Peyer's patch (tissue), 4 donors: ENCODE data around the gene PNPO. TPM values are rescaled to one million over a fixed set of nuclear protein-coding genes. Genes with fewer than 3 reads are reported as not detected.

Experiments
- DNase-seq, 3 donors: peaks; one replicate each; pipeline ENCODE4 v3.0.0-alpha.2; 2017 to 2019
- H3K27ac ChIP-seq, 4 donors: fragments of 200-600 bp; sonication (generic); one replicate each; pipeline ENCODE4 v1.5.1; 2016 to 2019
- H3K27me3 ChIP-seq, 2 donors: fragments of 200-600 bp; sonication (generic); one replicate each; pipeline ENCODE4 v1.5.1; 2019
- H3K36me3 ChIP-seq, 3 donors: fragments of 200-600 bp; sonication (generic); one replicate each; pipeline ENCODE4 v1.5.1; 2016 to 2019
- H3K4me1 ChIP-seq, 4 donors: fragments of 200-600 bp; sonication (generic); one replicate each; pipeline ENCODE4 v1.5.1; 2016 to 2019
- H3K4me3 ChIP-seq, 4 donors: fragments of 200-600 bp; sonication (generic); 1 replicate in 3 of 4; 2 replicates in 1 of 4; pipeline ENCODE4 v1.5.1; 2016 to 2019; ENCODE audit warnings: mild to moderate bottlenecking in 1 of 4
- H3K9me3 ChIP-seq, 4 donors: fragments of 200-600 bp; sonication (generic); one replicate each; pipeline ENCODE4 v1.5.1; 2016 to 2019; ENCODE audit warnings: mild to moderate bottlenecking in 1 of 4
- POLR2A ChIP-seq, 2 donors: fragments of 450-650 bp; IDR thresholded peaks; one replicate each; pipeline ENCODE4 v1.5.1; 2017; ENCODE audit warnings: antibody characterized with exemption in 2 of 2, mild to moderate bottlenecking in 2 of 2, moderate library complexity in 2 of 2
- total RNA-seq, 4 donors: library from RNA; depleted of rRNA; stranded (reverse); fragments of >200 nt; gene quantifications; one replicate each; pipeline ENCODE4 v1.1.0, GENCODE V29; 2016
- TF ChIP-seq, protein P1 (sequence below), 6 experiments: fragments of 450-650 bp in 4 of 6; fragments of 200-600 bp in 2 of 6; sonication (generic) in 1 of 6; IDR thresholded peaks; one replicate each; pipeline ENCODE4 v1.5.1; 2017 to 2019; ENCODE audit warnings: antibody characterized with exemption in 6 of 6, mild to moderate bottlenecking in 3 of 6, moderate library complexity in 1 of 6

Gene PNPO
- total RNA-seq, 4 donors from 2014 or later, result 23.9 to 103 (median 64.6) TPM

DNA sequence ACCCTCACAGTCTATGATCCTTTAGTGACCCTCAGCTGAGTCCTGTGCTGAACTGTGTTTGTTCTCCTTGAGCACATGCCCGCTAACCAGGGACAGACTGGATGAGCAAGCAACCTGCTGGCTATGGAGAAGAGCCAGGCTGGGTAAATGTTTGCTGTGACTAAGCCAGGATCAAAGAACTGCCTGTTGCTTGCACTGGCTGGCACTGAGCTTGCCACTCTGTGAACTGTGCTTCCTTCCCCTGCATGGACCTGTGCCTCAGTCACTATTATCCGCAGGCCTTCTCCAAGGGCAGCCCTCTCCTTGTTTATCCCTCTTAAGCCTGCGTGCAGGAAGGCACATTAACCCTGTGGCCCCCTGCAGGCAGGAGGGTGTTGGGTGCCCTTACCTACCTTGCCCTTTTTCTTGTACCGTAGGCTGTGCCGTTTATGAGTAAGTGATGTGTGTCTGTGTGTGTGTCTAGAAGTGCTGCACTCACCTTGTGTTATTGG is 7.4 kb downstream of the PNPO start:
- H3K4me3 ChIP-seq, result no peak overlapping the region
- peaks cover 0 to 22% (median 0%) of the 10 kb centered on the region in 3 donors for H3K36me3 ChIP-seq
- H3K27ac ChIP-seq, result peak overlapping the region; percentile 29 to 96 (median 65)
- peak in 2 of 3 donors; percentile 62 to 70 for DNase-seq
- H3K27me3 ChIP-seq, result no peaks in the 10 kb centered on the region
- no peaks in the 10 kb centered on the region for H3K9me3 ChIP-seq
- peaks cover 0 to 44% (median 8%) of the 10 kb centered on the region in 4 donors for H3K4me1 ChIP-seq
- TF ChIP-seq, protein P1, sequence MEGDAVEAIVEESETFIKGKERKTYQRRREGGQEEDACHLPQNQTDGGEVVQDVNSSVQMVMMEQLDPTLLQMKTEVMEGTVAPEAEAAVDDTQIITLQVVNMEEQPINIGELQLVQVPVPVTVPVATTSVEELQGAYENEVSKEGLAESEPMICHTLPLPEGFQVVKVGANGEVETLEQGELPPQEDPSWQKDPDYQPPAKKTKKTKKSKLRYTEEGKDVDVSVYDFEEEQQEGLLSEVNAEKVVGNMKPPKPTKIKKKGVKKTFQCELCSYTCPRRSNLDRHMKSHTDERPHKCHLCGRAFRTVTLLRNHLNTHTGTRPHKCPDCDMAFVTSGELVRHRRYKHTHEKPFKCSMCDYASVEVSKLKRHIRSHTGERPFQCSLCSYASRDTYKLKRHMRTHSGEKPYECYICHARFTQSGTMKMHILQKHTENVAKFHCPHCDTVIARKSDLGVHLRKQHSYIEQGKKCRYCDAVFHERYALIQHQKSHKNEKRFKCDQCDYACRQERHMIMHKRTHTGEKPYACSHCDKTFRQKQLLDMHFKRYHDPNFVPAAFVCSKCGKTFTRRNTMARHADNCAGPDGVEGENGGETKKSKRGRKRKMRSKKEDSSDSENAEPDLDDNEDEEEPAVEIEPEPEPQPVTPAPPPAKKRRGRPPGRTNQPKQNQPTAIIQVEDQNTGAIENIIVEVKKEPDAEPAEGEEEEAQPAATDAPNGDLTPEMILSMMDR (IDR thresholded peaks at IDR 0.05), result no peak
- TF ChIP-seq POLR2A (IDR thresholded peaks at IDR 0.05), result no peak

DNA sequence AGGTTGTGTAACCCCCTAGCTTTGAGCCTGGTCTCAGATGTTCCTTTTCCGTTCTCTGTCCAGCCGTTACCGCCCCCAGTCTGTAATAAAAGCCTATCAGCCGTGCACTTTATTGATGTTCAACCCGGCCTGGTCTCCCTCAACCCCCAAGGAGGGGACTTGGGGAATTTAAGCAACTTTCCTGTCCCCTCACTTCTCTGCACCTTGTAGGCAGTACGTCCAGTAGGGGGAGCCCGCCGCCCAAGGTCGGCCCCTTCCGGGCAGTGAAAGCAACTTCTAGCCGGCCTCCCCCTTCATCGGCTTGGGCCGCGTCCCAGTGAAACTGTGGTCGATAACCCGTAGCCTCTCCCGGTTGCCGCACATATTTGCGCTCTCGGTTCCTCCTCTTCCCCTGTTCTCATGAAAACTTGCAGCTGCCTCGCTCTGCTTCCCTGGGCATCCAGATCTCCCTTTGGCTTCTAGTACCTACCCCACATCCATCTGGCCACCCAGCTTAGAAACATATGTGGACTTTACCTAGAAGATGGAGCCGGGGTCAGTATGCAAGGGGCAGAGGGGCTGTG is 7.9 kb downstream of the PNPO start:
- TF ChIP-seq, protein P1 (IDR thresholded peaks at IDR 0.05), result peak; percentile 69 to 95 (median 91)
- peak; percentile 15 to 31 for TF ChIP-seq POLR2A (IDR thresholded peaks at IDR 0.05)
- no peaks in the 10 kb centered on the region for H3K27me3 ChIP-seq
- no peaks in the 10 kb centered on the region for H3K9me3 ChIP-seq
- peaks cover 0 to 25% (median 0%) of the 10 kb centered on the region in 3 donors for H3K36me3 ChIP-seq
- peaks cover 0 to 43% (median 8%) of the 10 kb centered on the region in 4 donors for H3K4me1 ChIP-seq
- peak overlapping the region; percentile 29 to 96 (median 65) for H3K27ac ChIP-seq
- DNase-seq, result peak; percentile 84 to 95 (median 93)
- H3K4me3 ChIP-seq, result peak overlapping the region in 3 of 4 donors; percentile 7 to 34 (median 29)

DNA sequence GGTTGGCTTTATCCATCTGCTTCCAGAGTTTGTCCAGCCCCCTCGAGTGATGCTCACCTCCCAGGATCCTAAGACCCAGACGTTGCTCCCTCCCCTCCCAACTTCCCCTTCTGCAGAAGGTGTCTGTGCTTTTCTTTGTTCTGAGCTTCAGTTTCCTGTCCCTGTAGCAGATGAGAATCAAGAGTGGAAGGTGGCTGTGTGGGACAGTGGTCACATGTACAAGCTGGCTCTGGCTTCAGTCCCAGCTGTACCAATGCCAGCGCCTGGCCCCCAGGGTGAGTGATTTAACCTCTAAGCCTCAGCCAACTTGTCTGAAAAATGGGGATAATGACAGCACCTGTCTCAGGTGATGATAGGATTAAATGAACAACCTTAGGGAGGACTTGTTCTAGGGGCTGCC is 8.6 kb downstream of the PNPO start:
- no peak for TF ChIP-seq POLR2A (IDR thresholded peaks at IDR 0.05)
- TF ChIP-seq, protein P1 (IDR thresholded peaks at IDR 0.05), result no peak
- peak in 1 of 3 donors; percentile 48 for DNase-seq
- peaks cover 0 to 43% (median 8%) of the 10 kb centered on the region in 4 donors for H3K4me1 ChIP-seq
- no peaks in the 10 kb centered on the region for H3K9me3 ChIP-seq
- peaks cover 0 to 28% (median 0%) of the 10 kb centered on the region in 3 donors for H3K36me3 ChIP-seq
- H3K27me3 ChIP-seq, result no peaks in the 10 kb centered on the region
- H3K27ac ChIP-seq, result peak overlapping the region; percentile 51 to 96 (median 67)
- peak overlapping the region in 2 of 4 donors; percentile 29 to 34 for H3K4me3 ChIP-seq

DNA sequence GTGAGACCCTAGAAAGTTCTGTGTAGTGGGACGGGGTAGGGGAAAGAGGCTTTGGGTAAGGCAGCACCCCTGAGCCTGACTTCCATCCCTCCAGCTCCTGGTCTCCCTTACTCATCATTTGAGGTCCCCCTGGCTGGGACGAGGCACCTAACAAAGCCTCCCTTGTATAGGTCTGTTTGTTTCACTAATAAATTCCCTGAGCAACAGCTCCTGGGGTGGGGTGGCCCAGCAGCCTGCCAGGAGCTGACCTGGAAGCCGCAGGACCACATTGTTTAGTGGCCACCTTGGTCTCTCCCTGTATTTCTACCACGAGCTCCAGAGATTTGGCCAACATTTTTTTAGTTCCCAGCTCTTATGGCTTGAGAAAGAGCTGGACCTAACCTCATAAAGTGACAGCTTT is 9.1 kb downstream of the PNPO start:
- Histone ChIP-seq H3K9me3 (no peaks in the 10 kb centered on the region), H3K36me3 (peaks cover 0 to 28% (median 0%) of the 10 kb centered on the region in 3 donors), H3K4me3 (peak overlapping the region in 1 of 4 donors; percentile 63), H3K27me3 (no peaks in the 10 kb centered on the region), H3K27ac (peak overlapping the region; percentile 51 to 96 (median 67)), H3K4me1 (peaks cover 0 to 39% (median 8%) of the 10 kb centered on the region in 4 donors)
- TF ChIP-seq POLR2A (IDR thresholded peaks at IDR 0.05), result no peak
- TF ChIP-seq, protein P1 (IDR thresholded peaks at IDR 0.05), result no peak
- DNase-seq, result no peak

DNA sequence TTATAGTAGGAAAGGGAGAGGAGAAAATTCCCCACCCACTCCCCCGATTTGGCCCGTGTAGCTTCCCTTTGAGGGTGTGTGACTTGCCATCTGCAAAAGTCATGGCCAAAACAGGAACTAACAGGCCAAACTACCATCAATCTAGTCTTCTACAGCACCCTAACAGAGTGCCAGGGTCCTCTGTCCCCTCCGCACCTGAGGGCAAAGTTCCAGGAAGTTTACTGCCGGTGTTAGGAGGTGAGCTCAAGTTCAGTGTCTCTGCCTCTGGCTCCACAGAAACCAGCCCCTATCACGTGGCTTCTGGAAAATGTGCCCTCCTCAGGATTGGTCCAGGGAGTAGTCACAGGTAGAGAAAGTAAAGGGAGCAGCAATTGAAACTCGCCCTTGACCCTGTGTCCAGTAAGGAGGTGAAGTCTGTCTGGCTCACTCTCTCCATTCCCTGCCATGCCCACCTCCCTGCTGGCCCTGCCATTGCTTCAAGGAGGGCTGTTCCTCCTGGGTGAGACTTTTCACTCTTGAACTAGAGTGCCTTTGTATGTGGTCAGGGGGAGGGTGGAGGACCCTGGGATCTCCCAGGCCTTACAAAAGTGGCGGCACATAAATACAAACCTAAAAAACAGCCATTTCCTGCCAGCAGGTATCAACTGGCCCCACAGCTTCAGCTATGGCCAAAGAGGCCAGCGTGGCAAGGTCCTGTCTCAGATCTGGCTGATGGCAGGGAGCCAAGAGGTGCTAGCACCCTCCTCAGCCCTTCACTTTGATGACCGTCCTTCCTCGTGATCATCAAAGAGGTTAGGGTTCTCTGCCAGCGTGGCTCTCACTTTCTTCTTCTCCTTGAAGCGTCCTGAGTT is 11.0 kb downstream of the PNPO start:
- peak; percentile 42 to 69 for TF ChIP-seq POLR2A (IDR thresholded peaks at IDR 0.05)
- TF ChIP-seq, protein P1 (IDR thresholded peaks at IDR 0.05), result no peak
- peak in 2 of 3 donors; percentile 88 to 92 for DNase-seq
- no peaks in the 10 kb centered on the region for H3K27me3 ChIP-seq
- peaks cover 0 to 37% (median 8%) of the 10 kb centered on the region in 4 donors for H3K4me1 ChIP-seq
- H3K27ac ChIP-seq, result peak overlapping the region in 3 of 4 donors; percentile 77 to 96 (median 95)
- H3K4me3 ChIP-seq, result peak overlapping the region in 2 of 4 donors; percentile 63 to 70
- no peaks in the 10 kb centered on the region for H3K9me3 ChIP-seq
- H3K36me3 ChIP-seq, result peaks cover 0 to 22% (median 0%) of the 10 kb centered on the region in 3 donors
